B cell (primary cell): ENCODE measurements around the gene GPR3. TPM values are rescaled to one million over a fixed set of nuclear protein-coding genes. Genes with fewer than 3 reads are reported as not detected.

ENCODE experiments used
- ATAC-seq: fragments of 200-7000 bp; cut with Tn5 transposase; one replicate; pipeline ENCODE4 v1.10.0; 2021; ENCODE audit warnings: low read depth, mild to moderate bottlenecking, moderate number of reproducible peaks, moderate library complexity
- CTCF ChIA-PET: fragments of 350-600 bp; sonication (Branson Sonifier 250); formaldehyde crosslinking; loops from one replicate; lab custom pipeline; 2021; ENCODE audit warnings: antibody characterized with exemption, inconsistent platforms; lab: Charles Lee
- POLR2A ChIA-PET: fragments of 350-600 bp; sonication (Branson Sonifier 250); formaldehyde crosslinking; loops from one replicate; lab custom pipeline; 2021; ENCODE audit warnings: antibody characterized with exemption; lab: Charles Lee
- DNase-seq: peaks from one replicate; pipeline ENCODE4 v3.0.0; 2013
- H2AFZ ChIP-seq: 2 replicates; pipeline ENCODE4 v1.6.1; 2012; ENCODE audit warnings: mild to moderate bottlenecking, low read depth, low read length; ENCODE audit not compliant: insufficient read depth, poor library complexity, severe bottlenecking
- H3K27ac ChIP-seq, 2 donors: 1 replicate in 1 of 2; 2 replicates in 1 of 2; pipeline ENCODE4 v1.5.1; 2012 to 2013; ENCODE audit warnings: low read length in 2 of 2, mild to moderate bottlenecking in 2 of 2, moderate library complexity in 1 of 2
- H3K27me3 ChIP-seq, 4 experiments: fragments of 200-600 bp in 1 of 4; sonication (generic) in 1 of 4; replicated peaks in 1 of 4; 1 replicate in 2 of 4; 2 replicates in 2 of 4; pipeline versions ENCODE4 v1.6.1 to v1.7.0; 2013 to 2016; ENCODE audit warnings: low read length in 3 of 4, mild to moderate bottlenecking in 2 of 4, mixed read lengths in 1 of 4, moderate library complexity in 1 of 4; ENCODE audit not compliant: insufficient read depth in 4 of 4, control insufficient read depth in 3 of 4; ENCODE audit errors: control extremely low read depth in 1 of 4
- H3K36me3 ChIP-seq, 2 experiments: replicated peaks in 1 of 2; 1 replicate in 1 of 2; 2 replicates in 1 of 2; pipeline versions ENCODE4 v1.6.1 to v1.7.1; 2013; ENCODE audit warnings: low read length in 1 of 2; ENCODE audit not compliant: insufficient read depth in 2 of 2, control insufficient read depth in 1 of 2; ENCODE audit errors: control extremely low read depth in 1 of 2, extremely low read depth in 1 of 2
- H3K4me1 ChIP-seq, 2 donors: fragments of 200-600 bp in 1 of 2; sonication (generic) in 1 of 2; 1 replicate in 1 of 2; 2 replicates in 1 of 2; pipeline versions ENCODE4 v1.5.1 to v1.6.1; 2013 to 2017; ENCODE audit warnings: low read length in 2 of 2; ENCODE audit not compliant: control insufficient read depth in 2 of 2, insufficient read depth in 2 of 2
- H3K4me2 ChIP-seq: replicated peaks from 2 replicates; pipeline ENCODE3; 2012; ENCODE audit warnings: mild to moderate bottlenecking, low read depth, low read length; ENCODE audit not compliant: poor library complexity, severe bottlenecking
- H3K4me3 ChIP-seq, 5 experiments: fragments of 200-600 bp in 1 of 5; sonication (generic) in 1 of 5; 1 replicate in 3 of 5; 2 replicates in 2 of 5; pipeline versions ENCODE4 v1.5.1 to v1.7.0; 2011 to 2016; ENCODE audit warnings: low read length in 4 of 5, mild to moderate bottlenecking in 4 of 5, low read depth in 2 of 5, control low read depth in 1 of 5, moderate library complexity in 1 of 5; ENCODE audit not compliant: insufficient read depth in 1 of 5; ENCODE audit errors: control extremely low read depth in 1 of 5, extremely low read depth in 1 of 5
- H3K79me2 ChIP-seq: fragments of 200-600 bp; sonication (generic); one replicate; pipeline ENCODE4 v1.6.0; 2016; ENCODE audit warnings: low read length; ENCODE audit not compliant: control insufficient read depth, insufficient read depth
- H3K9ac ChIP-seq: fragments of 200-600 bp; sonication (generic); 2 replicates; pipeline ENCODE4 v1.6.1; 2017; ENCODE audit warnings: mild to moderate bottlenecking, low read length, moderate library complexity
- H3K9me3 ChIP-seq, 3 donors: one replicate each; pipeline versions ENCODE4 v1.6.1 to v1.7.1; 2013; ENCODE audit warnings: low read length in 2 of 3; ENCODE audit not compliant: control insufficient read depth in 2 of 3, insufficient read depth in 1 of 3; ENCODE audit errors: control extremely low read depth in 1 of 3
- H4K20me1 ChIP-seq: 2 replicates; pipeline ENCODE4 v1.6.0; 2012; ENCODE audit warnings: mild to moderate bottlenecking, low read length; ENCODE audit not compliant: insufficient read depth, control insufficient read depth, poor library complexity, severe bottlenecking
- H3K27ac Mint-ChIP-seq: one replicate; pipeline ENCODE4 v1.8.0; 2021; ENCODE audit warnings: mixed read lengths
- H3K27me3 Mint-ChIP-seq: one replicate; pipeline ENCODE4 v1.8.0; 2021; ENCODE audit warnings: mixed read lengths
- H3K4me1 Mint-ChIP-seq: one replicate; pipeline ENCODE4 v1.8.0; 2021; ENCODE audit warnings: mixed read lengths
- H3K4me3 Mint-ChIP-seq: one replicate; pipeline ENCODE4 v1.8.0; 2021; ENCODE audit warnings: mixed read lengths
- H3K9me3 Mint-ChIP-seq: one replicate; pipeline ENCODE4 v1.8.0; 2022; ENCODE audit warnings: mixed read lengths; ENCODE audit not compliant: insufficient read depth
- CTCF ChIP-seq: fragments of 200-600 bp; IDR thresholded peaks from one replicate; pipeline ENCODE4 v1.8.0; 2022; ENCODE audit warnings: antibody characterized with exemption, mild to moderate bottlenecking
- EZH2 ChIP-seq: IDR thresholded peaks from 2 replicates; pipeline ENCODE4 v1.6.1; 2012; ENCODE audit warnings: borderline replicate concordance, low read depth, mild to moderate bottlenecking, moderate library complexity, low read length; ENCODE audit not compliant: insufficient read depth, poor library complexity, severe bottlenecking
- WGBS: methylation state at CpG from one replicate; pipeline ENCODE4 v1.1.5; 2013; ENCODE audit warnings: missing lambda C conversion rate; ENCODE audit not compliant: insufficient coverage; 5-methylcytosine and 5-hydroxymethylcytosine counted together
- intact Hi-C: fragments of 100-400 bp; cut with micrococcal nuclease; formaldehyde crosslinking; loops from one replicate; pipeline ENCODE4 v1.10.0; 2022
- polyA plus RNA-seq: library from polyadenylated mRNA; depleted of rRNA; stranded (reverse); fragments of >200 nt; gene quantifications from 2 replicates; pipeline ENCODE4 v1.2.3, GENCODE V29; 2012
- total RNA-seq, 2 donors: library from RNA; stranded (reverse); fragments of 120-200 nt in 1 of 2; gene quantifications; 1 replicate in 1 of 2; 2 replicates in 1 of 2; pipeline versions ENCODE4 v1.2.3 to v1.2.4, GENCODE V29; 2013 to 2022

Gene GPR3
- total and polyA plus RNA-seq, 2 donors (not counting 1 experiment from before 2014, with no cell fraction given) = 3.3 TPM; not detected in 1

DNA sequence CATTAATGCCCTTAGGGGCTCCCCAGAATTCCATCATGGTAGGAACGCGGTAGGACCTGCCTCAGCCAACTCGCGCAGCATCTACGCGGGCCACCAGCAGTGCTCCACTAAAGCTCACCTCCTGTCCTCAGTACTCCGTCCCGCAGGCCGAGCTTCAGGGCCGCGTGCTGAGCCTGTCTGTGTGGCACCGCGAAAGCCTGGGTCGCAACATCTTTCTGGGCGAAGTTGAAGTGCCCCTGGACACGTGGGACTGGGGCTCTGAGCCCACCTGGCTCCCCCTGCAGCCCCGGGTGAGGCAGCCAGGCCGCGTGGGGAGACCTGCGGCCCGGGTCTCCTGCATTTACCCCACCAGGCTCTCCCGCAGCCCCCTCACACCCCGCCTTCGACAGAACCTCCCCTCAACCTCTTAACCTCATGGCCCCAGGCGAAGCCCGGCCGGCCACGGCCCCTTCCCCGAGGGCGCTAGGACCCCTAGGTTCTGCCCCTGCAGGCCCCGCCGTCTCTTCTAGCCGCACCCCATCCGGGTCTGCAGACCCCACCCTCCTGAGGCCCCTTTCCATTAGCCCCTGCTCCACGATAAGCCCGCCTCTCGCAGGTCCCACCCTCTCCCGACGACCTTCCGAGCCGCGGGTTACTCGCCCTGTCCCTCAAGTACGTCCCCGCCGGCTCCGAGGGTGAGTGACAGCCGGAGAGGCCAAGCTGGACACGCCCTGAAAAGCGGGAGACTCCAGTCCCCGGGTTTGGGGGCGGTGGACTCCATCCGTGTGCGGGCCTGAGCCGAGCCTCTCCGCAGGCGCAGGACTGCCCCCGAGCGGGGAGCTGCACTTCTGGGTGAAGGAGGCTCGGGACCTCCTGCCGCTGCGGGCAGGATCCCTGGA is 41.5 kb upstream of the GPR3 start:
- peaks cover 12% of the 10 kb centered on the region for H4K20me1 ChIP-seq
- no peak for TF ChIP-seq CTCF
- TF ChIP-seq EZH2 = no peak
- POLR2A ChIA-PET = interaction anchor here (1.0 to 1.9 kb wide), 2 partner anchors 9 to 10 kb away, joined by 3 to 11 read pairs; partner anchors contain the start of gene SYTL1
- no peaks in the 10 kb centered on the region for H3K27me3 Mint-ChIP-seq
- H3K4me3 Mint-ChIP-seq = peak overlapping the region; percentile 32
- H3K4me1 Mint-ChIP-seq = peaks cover 20% of the 10 kb centered on the region
- H3K4me1 ChIP-seq = peaks cover 8 to 15% of the 10 kb centered on the region in 2 donors
- ATAC-seq (no peak), DNase-seq (no peak)
- H3K9ac ChIP-seq = no peak overlapping the region
- H3K27ac ChIP-seq = no peak overlapping the region
- H3K36me3 ChIP-seq = peaks cover 0 to 50% of the 10 kb centered on the region in 2 experiments
- H3K79me2 ChIP-seq = peaks cover 27% of the 10 kb centered on the region
- CTCF ChIA-PET = interaction anchor here (1.5 to 11.1 kb wide), 3 partner anchors 9 to 44 kb away, joined by 4 to 135 read pairs (median 6); partner anchors contain the start of genes CD164L2, GPR3 and SYTL1
- H2AFZ ChIP-seq = no peak overlapping the region
- no peaks in the 10 kb centered on the region for H3K9me3 Mint-ChIP-seq
- H3K27me3 ChIP-seq = no peaks in the 10 kb centered on the region
- no peaks in the 10 kb centered on the region for H3K9me3 ChIP-seq
- 97% methylated on average over 62 of the region's 62 CpGs for WGBS
- no peak overlapping the region for H3K27ac Mint-ChIP-seq
- intact Hi-C loops = no loop called here
- no peak overlapping the region for H3K4me2 ChIP-seq
- no peak overlapping the region for H3K4me3 ChIP-seq
